Measurements from ENCODE around the gene NUP98.
"Not testable (repeated sequence)": the region's sequence is repeated elsewhere in the genome, so short reads cannot be mapped to it uniquely, and the experiment has no call there.

DNA sequence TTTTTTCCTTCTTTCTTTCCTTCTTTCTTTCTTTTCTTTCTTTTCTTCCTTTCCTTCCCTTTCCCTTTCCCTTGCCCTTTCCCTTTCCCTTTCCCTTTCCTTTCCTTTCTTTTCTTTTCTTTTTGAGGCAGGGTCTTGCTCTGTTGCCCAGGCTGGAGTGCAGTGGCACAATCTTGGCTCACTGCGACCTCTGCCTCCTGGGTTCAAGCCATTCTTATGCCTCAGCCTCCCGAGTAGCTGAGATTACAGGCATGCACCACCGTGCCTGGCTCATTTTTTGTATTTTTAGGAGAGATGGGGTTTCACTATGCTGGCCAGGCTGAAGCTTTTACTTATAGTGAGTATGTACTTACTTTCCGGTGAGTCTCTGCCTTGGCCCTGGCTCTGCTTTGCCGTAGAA, 17.5 kb upstream of the NUP98 start:
- TF ChIP-seq, protein P1, sequence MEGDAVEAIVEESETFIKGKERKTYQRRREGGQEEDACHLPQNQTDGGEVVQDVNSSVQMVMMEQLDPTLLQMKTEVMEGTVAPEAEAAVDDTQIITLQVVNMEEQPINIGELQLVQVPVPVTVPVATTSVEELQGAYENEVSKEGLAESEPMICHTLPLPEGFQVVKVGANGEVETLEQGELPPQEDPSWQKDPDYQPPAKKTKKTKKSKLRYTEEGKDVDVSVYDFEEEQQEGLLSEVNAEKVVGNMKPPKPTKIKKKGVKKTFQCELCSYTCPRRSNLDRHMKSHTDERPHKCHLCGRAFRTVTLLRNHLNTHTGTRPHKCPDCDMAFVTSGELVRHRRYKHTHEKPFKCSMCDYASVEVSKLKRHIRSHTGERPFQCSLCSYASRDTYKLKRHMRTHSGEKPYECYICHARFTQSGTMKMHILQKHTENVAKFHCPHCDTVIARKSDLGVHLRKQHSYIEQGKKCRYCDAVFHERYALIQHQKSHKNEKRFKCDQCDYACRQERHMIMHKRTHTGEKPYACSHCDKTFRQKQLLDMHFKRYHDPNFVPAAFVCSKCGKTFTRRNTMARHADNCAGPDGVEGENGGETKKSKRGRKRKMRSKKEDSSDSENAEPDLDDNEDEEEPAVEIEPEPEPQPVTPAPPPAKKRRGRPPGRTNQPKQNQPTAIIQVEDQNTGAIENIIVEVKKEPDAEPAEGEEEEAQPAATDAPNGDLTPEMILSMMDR (conservative IDR thresholded peaks at IDR 0.05; ENCODE audit: low read depth, low read length) = not testable (repeated sequence)
- TF ChIP-seq EZH2 (IDR thresholded peaks at IDR 0.05; ENCODE audit: low read length, unreplicated experiment) = not testable (repeated sequence)
